Right renal pelvis (tissue), 4 donors: ENCODE measurements around the gene KLHL13. TPM values are rescaled to one million over a fixed set of nuclear protein-coding genes. Genes with fewer than 3 reads are reported as not detected.
"Not testable (repeated sequence)": the region's sequence is repeated elsewhere in the genome, so short reads cannot be mapped to it uniquely, and the experiment has no call there.

Experiments
- DNase-seq, 4 donors: peaks; one replicate each; pipeline ENCODE4 v3.0.0-alpha.2; 2013; ENCODE audit warnings: low read depth in 4 of 4, low spot score in 3 of 4, missing footprints in 1 of 4
- polyA plus RNA-seq, 4 donors: library from polyadenylated mRNA; unstranded; fragments of 120-200 nt; gene quantifications; one replicate each; pipeline ENCODE4 v1.2.1, GENCODE V29; 2013; ENCODE audit not compliant: insufficient read length in 4 of 4

Gene KLHL13
- polyA plus RNA-seq, 4 donors = 77.8 to 115 (median 98.7) TPM

GRCh38 chrX:118074196-118074595, 42.4 kb downstream of the KLHL13 start:
- DNase-seq = no peak

- no peak for DNase-seq
Measured at GRCh38 chrX:118066867-118067515, 49.6 kb downstream of the KLHL13 start.

GRCh38 chrX:118062817-118063615, 53.6 kb downstream of the KLHL13 start:
- no peak for DNase-seq

GRCh38 chrX:118062048-118062789, 54.4 kb downstream of the KLHL13 start:
- DNase-seq = no peak

GRCh38 chrX:118058924-118059323, 57.7 kb downstream of the KLHL13 start:
- DNase-seq = no peak

GRCh38 chrX:118056870-118057269, 59.7 kb downstream of the KLHL13 start:
- no peak for DNase-seq

- DNase-seq = no peak
Measured at GRCh38 chrX:118049713-118050112, 66.9 kb downstream of the KLHL13 start.

- no peak for DNase-seq
Measured at GRCh38 chrX:118047446-118048186, 69.0 kb downstream of the KLHL13 start.

GRCh38 chrX:118039591-118039990, 77.0 kb downstream of the KLHL13 start:
- DNase-seq = no peak

- DNase-seq = no peak
Measured at GRCh38 chrX:118038614-118039365, 77.8 kb downstream of the KLHL13 start.

- DNase-seq = no peak
Measured at GRCh38 chrX:118026631-118027030, 90.0 kb downstream of the KLHL13 start.

GRCh38 chrX:118025226-118025625, 91.4 kb downstream of the KLHL13 start:
- DNase-seq = no peak

GRCh38 chrX:118024482-118024881, 92.1 kb downstream of the KLHL13 start:
- no peak for DNase-seq

GRCh38 chrX:118022753-118023152, 93.9 kb downstream of the KLHL13 start:
- no peak for DNase-seq

- no peak for DNase-seq
Measured at GRCh38 chrX:118016422-118016821, 100.2 kb downstream of the KLHL13 start.

GRCh38 chrX:118002417-118002816, 114.2 kb downstream of the KLHL13 start:
- not testable (repeated sequence) for DNase-seq

GRCh38 chrX:118000518-118000917, 116.1 kb downstream of the KLHL13 start:
- no peak for DNase-seq

- DNase-seq = no peak
Measured at GRCh38 chrX:117998171-117998570, 118.4 kb downstream of the KLHL13 start.

- DNase-seq = no peak
Measured at GRCh38 chrX:117996918-117997480, 119.6 kb downstream of the KLHL13 start.

- no peak for DNase-seq
Measured at GRCh38 chrX:117996408-117996807, 120.2 kb downstream of the KLHL13 start.
